GM12878 (cell line): ENCODE data around the gene RRN3. TPM values are rescaled to one million over a fixed set of nuclear protein-coding genes. Genes with fewer than 3 reads are reported as not detected.
"Not testable (repeated sequence)": the region's sequence is repeated elsewhere in the genome, so short reads cannot be mapped to it uniquely, and the experiment has no call there.

Experiments used
- ATAC-seq: fragments of 200-7000 bp; cut with Tn5 transposase; 3 replicates; pipeline ENCODE4 v1.9.1; 2020; ENCODE audit warnings: mild to moderate bottlenecking, moderate library complexity
- BruUV-seq: library from RNA; stranded (reverse); fragments of 400-500 nt; replicated peaks from 2 replicates; lab custom pipeline; 2021; lab: Mats Ljungman, UMichigan
- CTCF ChIA-PET: fragments of 300-600 bp; sonication (Branson Sonifier 250); formaldehyde crosslinking; extraction: SDS; loops from one replicate; lab custom pipeline; 2021; ENCODE audit warnings: inconsistent platforms; lab: Yijun Ruan, JAX
- POLR2A ChIA-PET: fragments of 350-600 bp; formaldehyde crosslinking; extraction: SDS; loops from one replicate; lab custom pipeline; 2021; ENCODE audit warnings: inconsistent platforms; lab: Charles Lee
- RAD21 ChIA-PET: fragments of 300-600 bp; sonication (Branson Sonifier 250); formaldehyde crosslinking; loops from one replicate; lab custom pipeline; 2023; ENCODE audit warnings: antibody characterized with exemption; ENCODE audit not compliant: unreplicated experiment; lab: Charles Lee
- SMC1A ChIA-PET: fragments of 300-600 bp; sonication (Branson Sonifier 250); formaldehyde crosslinking; loops from one replicate; lab custom pipeline; 2023; ENCODE audit not compliant: unreplicated experiment, uncharacterized antibody; lab: Charles Lee
- DNase-seq: peaks from one replicate; pipeline ENCODE4 v3.0.0-alpha.2; 2011; ENCODE audit warnings: low read depth, low spot score
- FAIRE-seq: peaks from 3 replicates; lab custom pipeline; 2011; peaks lifted over from hg19 to GRCh38; lab: Jason Lieb, UNC
- H2AFZ ChIP-seq: 2 replicates; pipeline ENCODE4 v1.6.0; 2011; ENCODE audit warnings: low read depth, low read length, control low read depth; ENCODE audit not compliant: control insufficient read depth
- H3K27ac ChIP-seq: 2 replicates; pipeline ENCODE4 v1.5.1; 2011; ENCODE audit warnings: control low read depth; ENCODE audit not compliant: control insufficient read depth, insufficient read depth
- H3K27me3 ChIP-seq, 2 experiments: replicated peaks in 1 of 2; 2 replicates each; pipeline versions ENCODE4 v1.6.0 to v1.6.1; 2011; ENCODE audit warnings: low read length in 1 of 2; ENCODE audit not compliant: control insufficient read depth in 2 of 2, insufficient read depth in 2 of 2
- H3K36me3 ChIP-seq, 2 experiments: 2 replicates each; pipeline ENCODE4 v1.5.1; 2011; ENCODE audit warnings: low read length in 1 of 2; ENCODE audit not compliant: control insufficient read depth in 2 of 2, insufficient read depth in 2 of 2
- H3K4me1 ChIP-seq: 2 replicates; pipeline ENCODE4 v1.6.1; 2011; ENCODE audit warnings: mild to moderate bottlenecking, low read length, moderate library complexity, mixed read lengths; ENCODE audit not compliant: control insufficient read depth, insufficient read depth
- H3K4me2 ChIP-seq: 2 replicates; pipeline ENCODE4 v1.6.0; 2011; ENCODE audit warnings: control low read depth; ENCODE audit not compliant: control insufficient read depth, insufficient read depth
- H3K4me3 ChIP-seq: fragments of 200-600 bp; sonication (generic); 2 replicates; pipeline ENCODE4 v1.5.1; 2016
- H3K79me2 ChIP-seq: 2 replicates; pipeline ENCODE4 v1.6.0; 2011; ENCODE audit warnings: low read length; ENCODE audit not compliant: control insufficient read depth, insufficient read depth
- H3K9ac ChIP-seq: 2 replicates; pipeline ENCODE4 v1.8.0; 2011; ENCODE audit warnings: low read length, control low read depth, mixed read lengths; ENCODE audit not compliant: control insufficient read depth, insufficient read depth
- H3K9me3 ChIP-seq: replicated peaks from 3 replicates; pipeline ENCODE4 v1.5.1; 2011; ENCODE audit warnings: mild to moderate bottlenecking, low read length; ENCODE audit not compliant: control insufficient read depth, insufficient read depth
- H4K20me1 ChIP-seq: 2 replicates; pipeline ENCODE4 v1.6.0; 2011; ENCODE audit not compliant: control insufficient read depth, insufficient read depth
- WGBS: methylation state at CpG from one replicate; pipeline ENCODE4 v1.1.6; 2016; ENCODE audit warnings: low lambda C conversion rate; ENCODE audit not compliant: insufficient replicate concordance, insufficient coverage; ENCODE audit errors: missing lambda C conversion rate; 5-methylcytosine and 5-hydroxymethylcytosine counted together
- in situ Hi-C: fragments of 300-500 bp; cut with MboI; formaldehyde crosslinking; loops from 9 replicates; pipeline ENCODE4 v1.14.3; 2018; ENCODE audit warnings: mixed read lengths
- intact Hi-C: fragments of 100-400 bp; cut with micrococcal nuclease; formaldehyde crosslinking; loops from one replicate; pipeline ENCODE4 v1.14.2; 2022; ENCODE audit not compliant: unreplicated experiment
- polyA plus RNA-seq, 11 experiments: library from polyadenylated mRNA; depleted of rRNA in 4 of 11; unstranded in 6 of 11; stranded (reverse) in 5 of 11; fragments of >200 nt; fragmentation: Nextera tagmentation in 4 of 11; fragmentation: Illumina TruSeq in 1 of 11; extraction: Ambion mirVana in 4 of 11; extraction: Trizol in 1 of 11; gene quantifications; 1 replicate in 1 of 11; 2 replicates in 10 of 11; pipeline versions ENCODE4 v1.2.1 to v1.2.3, GENCODE V29; 2011 to 2016; ENCODE audit warnings: inconsistent platforms in 2 of 11, missing spikeins in 2 of 11, low read depth in 1 of 11
- total RNA-seq, 4 experiments: library from RNA; depleted of rRNA in 3 of 4; stranded (reverse); fragments of >200 nt in 3 of 4; fragmentation: Illumina TruSeq in 1 of 4; extraction: Trizol in 1 of 4; gene quantifications; 2 replicates each; pipeline versions ENCODE4 v1.2.1 to v1.2.3, GENCODE V29; 2013 to 2021

RRN3 gene
- total and polyA plus RNA-seq, 10 of the 15 experiments (the other 5 are each of a cell fraction or from before 2014, with no cell fraction given): 21.9 to 55.5 (median 33.2) TPM

- RAD21 ChIA-PET, H3K4me3 ChIP-seq, DNase-seq, H3K9me3 ChIP-seq, intact Hi-C loops, ATAC-seq, H3K27ac ChIP-seq, H3K36me3 ChIP-seq, BruUV-seq, H3K9ac ChIP-seq, H3K4me2 ChIP-seq, SMC1A ChIA-PET, in situ Hi-C loops, H3K79me2 ChIP-seq, FAIRE-seq, POLR2A ChIA-PET, H2AFZ ChIP-seq, H4K20me1 ChIP-seq, H3K27me3 ChIP-seq, CTCF ChIA-PET, H3K4me1 ChIP-seq: not testable (repeated sequence)
- WGBS: 92% methylated on average over 21 of the region's 50 CpGs
These were observed 41.6 kb upstream of the RRN3 start for GRCh38 chr16:15135483-15136360.

GRCh38 chr16:15134752-15135482, 40.8 kb upstream of the RRN3 start:
- DNase-seq, H4K20me1 ChIP-seq, H3K9me3 ChIP-seq, H3K36me3 ChIP-seq, H3K27ac ChIP-seq, FAIRE-seq, POLR2A ChIA-PET, BruUV-seq, H3K27me3 ChIP-seq, SMC1A ChIA-PET, H3K79me2 ChIP-seq, CTCF ChIA-PET, H3K4me3 ChIP-seq, intact Hi-C loops, ATAC-seq, H2AFZ ChIP-seq, H3K4me1 ChIP-seq, RAD21 ChIA-PET, H3K4me2 ChIP-seq, in situ Hi-C loops, H3K9ac ChIP-seq: not testable (repeated sequence)
- WGBS: 100% methylated on average over 2 of the region's 33 CpGs

GRCh38 chr16:15133554-15133953, 39.5 kb upstream of the RRN3 start:
- POLR2A ChIA-PET, ATAC-seq, RAD21 ChIA-PET: not testable (repeated sequence)

More at GRCh38 chr16:15133554-15133953, 39.5 kb upstream of the RRN3 start:
- H3K4me3 ChIP-seq, BruUV-seq, H4K20me1 ChIP-seq, H3K9ac ChIP-seq, H3K9me3 ChIP-seq, H3K4me1 ChIP-seq, H3K27me3 ChIP-seq, SMC1A ChIA-PET, H3K27ac ChIP-seq, H3K79me2 ChIP-seq, H2AFZ ChIP-seq, H3K36me3 ChIP-seq, H3K4me2 ChIP-seq, CTCF ChIA-PET, FAIRE-seq, intact Hi-C loops, DNase-seq, in situ Hi-C loops: not testable (repeated sequence)
- WGBS: 96% methylated on average over 9 of the region's 31 CpGs
